ENCODE data around the gene CHRNA3. TPM values are rescaled to one million over a fixed set of nuclear protein-coding genes. Genes with fewer than 3 reads are reported as not detected.
"Not testable (repeated sequence)": the region's sequence is repeated elsewhere in the genome, so short reads cannot be mapped to it uniquely, and the experiment has no call there.

CHRNA3 gene
- polyA plus RNA-seq, 1 donor, result 0.29 TPM

GRCh38 chr15:78560201-78560600 is 60.6 kb downstream of the CHRNA3 start:
- DNase-seq (ENCODE audit: low read depth), result not testable (repeated sequence)

GRCh38 chr15:78552597-78552996 is 68.2 kb downstream of the CHRNA3 start:
- no peak for DNase-seq (ENCODE audit: low read depth)

GRCh38 chr15:78551902-78552301 is 68.9 kb downstream of the CHRNA3 start:
- no peak for DNase-seq (ENCODE audit: low read depth)

GRCh38 chr15:78550815-78551214 is 70.0 kb downstream of the CHRNA3 start:
- DNase-seq (ENCODE audit: low read depth), result no peak

- no peak for DNase-seq (ENCODE audit: low read depth)
These were observed 70.6 kb downstream of the CHRNA3 start for GRCh38 chr15:78550194-78550593.

Other genes with a start within 250 kb of the CHRNA3 start
- 41.7 TPM for gene IREB2, start 182.8 kb downstream of the CHRNA3 start, polyA plus RNA-seq (ENCODE audit: insufficient read length)
- gene HYKK, start 113.4 kb downstream of the CHRNA3 start, polyA plus RNA-seq (ENCODE audit: insufficient read length), result 1.8 TPM
- gene PSMA4, start 80.6 kb downstream of the CHRNA3 start, polyA plus RNA-seq (ENCODE audit: insufficient read length), result 148 TPM
- 0.76 TPM for gene CHRNA5, start 55.5 kb downstream of the CHRNA3 start, polyA plus RNA-seq (ENCODE audit: insufficient read length)
- gene CHRNB4, start 20.2 kb upstream of the CHRNA3 start, polyA plus RNA-seq (ENCODE audit: insufficient read length), result 0.18 TPM
- gene ADAMTS7, start 190.5 kb upstream of the CHRNA3 start, polyA plus RNA-seq (ENCODE audit: insufficient read length), result 13.7 TPM